GM12878 (cell line): ENCODE results near the gene SLC18A3. TPM values are rescaled to one million over a fixed set of nuclear protein-coding genes. Genes with fewer than 3 reads are reported as not detected.
A peak's percentile ranks its signal among the peaks of the same experiment; 100 is the strongest.

Experiments
- ATAC-seq: fragments of 200-7000 bp; cut with Tn5 transposase; 3 replicates; pipeline ENCODE4 v1.9.1; 2020; ENCODE audit warnings: mild to moderate bottlenecking, moderate library complexity
- BruUV-seq: library from RNA; stranded (reverse); fragments of 400-500 nt; replicated peaks from 2 replicates; lab custom pipeline; 2021; lab: Mats Ljungman, UMichigan
- CTCF ChIA-PET: fragments of 300-600 bp; sonication (Branson Sonifier 250); formaldehyde crosslinking; extraction: SDS; loops from one replicate; lab custom pipeline; 2021; ENCODE audit warnings: inconsistent platforms; lab: Yijun Ruan, JAX
- POLR2A ChIA-PET: fragments of 350-600 bp; formaldehyde crosslinking; extraction: SDS; loops from one replicate; lab custom pipeline; 2021; ENCODE audit warnings: inconsistent platforms; lab: Charles Lee
- RAD21 ChIA-PET: fragments of 300-600 bp; sonication (Branson Sonifier 250); formaldehyde crosslinking; loops from one replicate; lab custom pipeline; 2023; ENCODE audit warnings: antibody characterized with exemption; ENCODE audit not compliant: unreplicated experiment; lab: Charles Lee
- SMC1A ChIA-PET: fragments of 300-600 bp; sonication (Branson Sonifier 250); formaldehyde crosslinking; loops from one replicate; lab custom pipeline; 2023; ENCODE audit not compliant: unreplicated experiment, uncharacterized antibody; lab: Charles Lee
- DNase-seq: peaks from one replicate; pipeline ENCODE4 v3.0.0-alpha.2; 2011; ENCODE audit warnings: low read depth, low spot score
- FAIRE-seq: peaks from 3 replicates; lab custom pipeline; 2011; peaks lifted over from hg19 to GRCh38; lab: Jason Lieb, UNC
- H2AFZ ChIP-seq: 2 replicates; pipeline ENCODE4 v1.6.0; 2011; ENCODE audit warnings: low read depth, low read length, control low read depth; ENCODE audit not compliant: control insufficient read depth
- H3K27ac ChIP-seq: 2 replicates; pipeline ENCODE4 v1.5.1; 2011; ENCODE audit warnings: control low read depth; ENCODE audit not compliant: control insufficient read depth, insufficient read depth
- H3K27me3 ChIP-seq, 2 experiments: replicated peaks in 1 of 2; 2 replicates each; pipeline versions ENCODE4 v1.6.0 to v1.6.1; 2011; ENCODE audit warnings: low read length in 1 of 2; ENCODE audit not compliant: control insufficient read depth in 2 of 2, insufficient read depth in 2 of 2
- H3K36me3 ChIP-seq, 2 experiments: 2 replicates each; pipeline ENCODE4 v1.5.1; 2011; ENCODE audit warnings: low read length in 1 of 2; ENCODE audit not compliant: control insufficient read depth in 2 of 2, insufficient read depth in 2 of 2
- H3K4me1 ChIP-seq: 2 replicates; pipeline ENCODE4 v1.6.1; 2011; ENCODE audit warnings: mild to moderate bottlenecking, low read length, moderate library complexity, mixed read lengths; ENCODE audit not compliant: control insufficient read depth, insufficient read depth
- H3K4me2 ChIP-seq: 2 replicates; pipeline ENCODE4 v1.6.0; 2011; ENCODE audit warnings: control low read depth; ENCODE audit not compliant: control insufficient read depth, insufficient read depth
- H3K4me3 ChIP-seq: fragments of 200-600 bp; sonication (generic); 2 replicates; pipeline ENCODE4 v1.5.1; 2016
- H3K79me2 ChIP-seq: 2 replicates; pipeline ENCODE4 v1.6.0; 2011; ENCODE audit warnings: low read length; ENCODE audit not compliant: control insufficient read depth, insufficient read depth
- H3K9ac ChIP-seq: 2 replicates; pipeline ENCODE4 v1.8.0; 2011; ENCODE audit warnings: low read length, control low read depth, mixed read lengths; ENCODE audit not compliant: control insufficient read depth, insufficient read depth
- H3K9me3 ChIP-seq: replicated peaks from 3 replicates; pipeline ENCODE4 v1.5.1; 2011; ENCODE audit warnings: mild to moderate bottlenecking, low read length; ENCODE audit not compliant: control insufficient read depth, insufficient read depth
- H4K20me1 ChIP-seq: 2 replicates; pipeline ENCODE4 v1.6.0; 2011; ENCODE audit not compliant: control insufficient read depth, insufficient read depth
- BMI1 ChIP-seq: fragments of 450-650 bp; IDR thresholded peaks from 2 replicates; pipeline ENCODE4 v1.6.1; 2016; ENCODE audit warnings: mild to moderate bottlenecking, moderate library complexity, borderline replicate concordance
- CTCF ChIP-seq, 3 experiments: IDR thresholded peaks in 2 of 3; conservative IDR thresholded peaks in 1 of 3; 2 replicates each; pipeline ENCODE4 v1.5.1; 2011; ENCODE audit warnings: low read depth in 3 of 3, low read length in 3 of 3, mild to moderate bottlenecking in 3 of 3, control low read depth in 2 of 3, moderate library complexity in 2 of 3, inconsistent platforms in 1 of 3, mixed read lengths in 1 of 3; ENCODE audit not compliant: control insufficient read depth in 2 of 3, insufficient read depth in 1 of 3; ENCODE audit errors: extremely low read depth in 1 of 3
- E2F4 ChIP-seq: IDR thresholded peaks from 2 replicates; pipeline ENCODE4 v1.6.1; 2012; ENCODE audit warnings: low read depth, low read length, improper control_type of control experiment
- FOXK2 ChIP-seq: fragments of 450-650 bp; IDR thresholded peaks from 2 replicates; pipeline ENCODE4 v1.6.1; 2017; ENCODE audit warnings: mild to moderate bottlenecking, moderate library complexity
- MYC ChIP-seq: IDR thresholded peaks from 2 replicates; pipeline ENCODE4 v1.6.1; 2011; ENCODE audit warnings: mild to moderate bottlenecking, low read length, moderate library complexity, inconsistent platforms; ENCODE audit not compliant: insufficient read depth, insufficient replicate concordance, insufficient read length, severe bottlenecking
- NR2F1 ChIP-seq: fragments of 450-650 bp; conservative IDR thresholded peaks from 2 replicates; pipeline ENCODE4 v1.6.1; 2017; ENCODE audit warnings: mild to moderate bottlenecking
- PML ChIP-seq: IDR thresholded peaks from 2 replicates; pipeline ENCODE4 v1.6.1; 2012; ENCODE audit warnings: low read length, inconsistent platforms
- RELB ChIP-seq: fragments of 450-650 bp; IDR thresholded peaks from 2 replicates; pipeline ENCODE4 v1.6.1; 2017; ENCODE audit warnings: low read depth, mild to moderate bottlenecking, moderate library complexity
- SMAD1 ChIP-seq: fragments of 450-650 bp; IDR thresholded peaks from 2 replicates; pipeline ENCODE4 v1.6.1; 2018; ENCODE audit warnings: mild to moderate bottlenecking, low read depth; ENCODE audit not compliant: partially characterized antibody
- TBL1XR1 ChIP-seq: IDR thresholded peaks from 2 replicates; pipeline ENCODE4 v1.6.1; 2012; ENCODE audit warnings: low read depth, low read length, improper control_type of control experiment
- ZNF217 ChIP-seq: fragments of 450-650 bp; IDR thresholded peaks from 2 replicates; pipeline ENCODE4 v1.6.1; 2017; ENCODE audit warnings: antibody characterized with exemption, mild to moderate bottlenecking
- WGBS: methylation state at CpG from one replicate; pipeline ENCODE4 v1.1.6; 2016; ENCODE audit warnings: low lambda C conversion rate; ENCODE audit not compliant: insufficient replicate concordance, insufficient coverage; ENCODE audit errors: missing lambda C conversion rate; 5-methylcytosine and 5-hydroxymethylcytosine counted together
- in situ Hi-C: fragments of 300-500 bp; cut with MboI; formaldehyde crosslinking; loops from 9 replicates; pipeline ENCODE4 v1.14.3; 2018; ENCODE audit warnings: mixed read lengths
- intact Hi-C: fragments of 100-400 bp; cut with micrococcal nuclease; formaldehyde crosslinking; loops from one replicate; pipeline ENCODE4 v1.14.2; 2022; ENCODE audit not compliant: unreplicated experiment
- polyA plus RNA-seq, 11 experiments: library from polyadenylated mRNA; depleted of rRNA in 4 of 11; unstranded in 6 of 11; stranded (reverse) in 5 of 11; fragments of >200 nt; fragmentation: Nextera tagmentation in 4 of 11; fragmentation: Illumina TruSeq in 1 of 11; extraction: Ambion mirVana in 4 of 11; extraction: Trizol in 1 of 11; gene quantifications; 1 replicate in 1 of 11; 2 replicates in 10 of 11; pipeline versions ENCODE4 v1.2.1 to v1.2.3, GENCODE V29; 2011 to 2016; ENCODE audit warnings: inconsistent platforms in 2 of 11, missing spikeins in 2 of 11, low read depth in 1 of 11
- total RNA-seq, 4 experiments: library from RNA; depleted of rRNA in 3 of 4; stranded (reverse); fragments of >200 nt in 3 of 4; fragmentation: Illumina TruSeq in 1 of 4; extraction: Trizol in 1 of 4; gene quantifications; 2 replicates each; pipeline versions ENCODE4 v1.2.1 to v1.2.3, GENCODE V29; 2013 to 2021
- TF ChIP-seq, protein P1 (sequence below): IDR thresholded peaks from 2 replicates; pipeline ENCODE4 v1.6.1; 2012; ENCODE audit warnings: low read length, inconsistent platforms

Gene SLC18A3
- total and polyA plus RNA-seq, 10 of the 15 experiments (the other 5 are each of a cell fraction or from before 2014, with no cell fraction given) = not detected

- no peak for FAIRE-seq
- H3K9me3 ChIP-seq = peaks cover 2% of the 10 kb centered on the region; the same call in 2 of the 3 replicates
- no peaks in the 10 kb centered on the region for H3K4me1 ChIP-seq
- H2AFZ ChIP-seq = no peak overlapping the region
- 2% methylated on average over 3 of the region's 3 CpGs for WGBS
- no TSS peak for BruUV-seq
- ChIA-PET SMC1A (no interaction called here), RAD21 (no interaction called here), CTCF (no interaction called here), POLR2A (no interaction called here)
- no peaks in the 10 kb centered on the region for H3K27me3 ChIP-seq
- no peaks in the 10 kb centered on the region for H3K79me2 ChIP-seq
- no peak for DNase-seq
- no peaks in the 10 kb centered on the region for H3K36me3 ChIP-seq
- peak overlapping the region; percentile 30; the same call in 1 of the 2 replicates for H3K4me2 ChIP-seq
- no peak overlapping the region for H3K9ac ChIP-seq
- TF ChIP-seq MYC (no peak), RELB (no peak), ZNF217 (no peak), FOXK2 (no peak), CTCF (IDR thresholded peaks at IDR 0.05 in 2 of 3, conservative IDR thresholded peaks at IDR 0.05 in 1 of 3; ENCODE audit: control insufficient read depth in 2 of 3, extremely low read depth in 1 of 3, insufficient read depth in 1 of 3, low read depth in 3 of 3, low read length in 3 of 3) (no peak), TBL1XR1 (no peak), E2F4 (no peak), SMAD1 (no peak), NR2F1 (no peak), PML (no peak), BMI1 (no peak)
- TF ChIP-seq, protein P1, sequence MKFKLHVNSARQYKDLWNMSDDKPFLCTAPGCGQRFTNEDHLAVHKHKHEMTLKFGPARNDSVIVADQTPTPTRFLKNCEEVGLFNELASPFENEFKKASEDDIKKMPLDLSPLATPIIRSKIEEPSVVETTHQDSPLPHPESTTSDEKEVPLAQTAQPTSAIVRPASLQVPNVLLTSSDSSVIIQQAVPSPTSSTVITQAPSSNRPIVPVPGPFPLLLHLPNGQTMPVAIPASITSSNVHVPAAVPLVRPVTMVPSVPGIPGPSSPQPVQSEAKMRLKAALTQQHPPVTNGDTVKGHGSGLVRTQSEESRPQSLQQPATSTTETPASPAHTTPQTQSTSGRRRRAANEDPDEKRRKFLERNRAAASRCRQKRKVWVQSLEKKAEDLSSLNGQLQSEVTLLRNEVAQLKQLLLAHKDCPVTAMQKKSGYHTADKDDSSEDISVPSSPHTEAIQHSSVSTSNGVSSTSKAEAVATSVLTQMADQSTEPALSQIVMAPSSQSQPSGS = no peak
- no peak overlapping the region for H3K4me3 ChIP-seq
- H4K20me1 ChIP-seq = no peaks in the 10 kb centered on the region
- intact Hi-C loops = no loop called here
- ATAC-seq = no peak
- peak overlapping the region; percentile 12; the same call in 1 of the 2 replicates for H3K27ac ChIP-seq
- in situ Hi-C loops = no loop called here
These were observed 41.0 kb upstream of the SLC18A3 start for GRCh38 chr10:49569031-49569631.
